ENCODE measurements around the gene CNKSR1. TPM values are rescaled to one million over a fixed set of nuclear protein-coding genes. Genes with fewer than 3 reads are reported as not detected.
A peak's percentile ranks its signal among the peaks of the same experiment; 100 is the strongest.

Gene CNKSR1
- total RNA-seq, 2 donors from 2014 or later, result 0.52 to 1.3 TPM

DNA sequence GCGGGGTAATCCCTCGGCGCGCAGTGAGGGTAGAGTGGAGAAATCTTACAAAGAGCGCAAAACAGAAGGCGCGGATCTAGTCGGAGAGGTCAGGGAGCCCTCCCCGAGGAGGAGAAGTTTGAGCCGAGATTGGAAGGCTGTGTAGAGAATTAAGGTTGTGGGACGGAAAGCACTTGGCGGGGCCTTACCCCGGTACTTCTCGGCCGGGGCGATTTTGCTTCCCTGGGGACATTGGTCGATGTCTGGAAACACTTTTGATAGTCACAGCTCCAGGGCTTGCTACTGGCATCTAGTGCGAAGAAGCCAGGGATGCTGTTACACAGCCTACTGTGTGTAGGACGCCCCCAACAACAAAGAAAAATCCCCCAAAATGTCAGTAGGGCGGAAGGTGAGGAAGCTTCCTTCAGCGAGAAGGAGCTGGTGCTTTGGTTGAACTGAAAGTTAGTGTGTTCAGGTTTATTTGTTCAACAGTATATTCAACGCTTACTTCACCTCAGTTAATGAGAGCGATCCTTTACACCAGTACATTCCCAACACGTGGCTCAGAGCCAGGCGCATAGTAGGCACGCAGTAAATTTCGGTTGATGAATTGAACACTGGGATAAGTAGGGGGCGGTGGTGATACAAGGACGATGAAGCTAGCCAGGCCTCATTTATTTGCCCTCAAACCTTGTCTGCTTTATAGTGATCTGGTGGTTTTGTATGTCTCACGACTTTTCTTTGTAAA lies 57.5 kb downstream of the CNKSR1 start:
- H3K4me3 ChIP-seq, result peak overlapping the region; percentile 63 to 76
- TF ChIP-seq, protein P1, sequence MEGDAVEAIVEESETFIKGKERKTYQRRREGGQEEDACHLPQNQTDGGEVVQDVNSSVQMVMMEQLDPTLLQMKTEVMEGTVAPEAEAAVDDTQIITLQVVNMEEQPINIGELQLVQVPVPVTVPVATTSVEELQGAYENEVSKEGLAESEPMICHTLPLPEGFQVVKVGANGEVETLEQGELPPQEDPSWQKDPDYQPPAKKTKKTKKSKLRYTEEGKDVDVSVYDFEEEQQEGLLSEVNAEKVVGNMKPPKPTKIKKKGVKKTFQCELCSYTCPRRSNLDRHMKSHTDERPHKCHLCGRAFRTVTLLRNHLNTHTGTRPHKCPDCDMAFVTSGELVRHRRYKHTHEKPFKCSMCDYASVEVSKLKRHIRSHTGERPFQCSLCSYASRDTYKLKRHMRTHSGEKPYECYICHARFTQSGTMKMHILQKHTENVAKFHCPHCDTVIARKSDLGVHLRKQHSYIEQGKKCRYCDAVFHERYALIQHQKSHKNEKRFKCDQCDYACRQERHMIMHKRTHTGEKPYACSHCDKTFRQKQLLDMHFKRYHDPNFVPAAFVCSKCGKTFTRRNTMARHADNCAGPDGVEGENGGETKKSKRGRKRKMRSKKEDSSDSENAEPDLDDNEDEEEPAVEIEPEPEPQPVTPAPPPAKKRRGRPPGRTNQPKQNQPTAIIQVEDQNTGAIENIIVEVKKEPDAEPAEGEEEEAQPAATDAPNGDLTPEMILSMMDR (IDR thresholded peaks at IDR 0.05), result no peak
- no peak for DNase-seq (ENCODE audit: low spot score)
- H3K9me3 ChIP-seq, result no peaks in the 10 kb centered on the region
- peaks cover 0 to 21% of the 10 kb centered on the region in 2 donors for H3K4me1 ChIP-seq
- no peaks in the 10 kb centered on the region for H3K36me3 ChIP-seq
- H3K27me3 ChIP-seq, result no peaks in the 10 kb centered on the region
- peak overlapping the region; percentile 94 to 95 for H3K27ac ChIP-seq

DNA sequence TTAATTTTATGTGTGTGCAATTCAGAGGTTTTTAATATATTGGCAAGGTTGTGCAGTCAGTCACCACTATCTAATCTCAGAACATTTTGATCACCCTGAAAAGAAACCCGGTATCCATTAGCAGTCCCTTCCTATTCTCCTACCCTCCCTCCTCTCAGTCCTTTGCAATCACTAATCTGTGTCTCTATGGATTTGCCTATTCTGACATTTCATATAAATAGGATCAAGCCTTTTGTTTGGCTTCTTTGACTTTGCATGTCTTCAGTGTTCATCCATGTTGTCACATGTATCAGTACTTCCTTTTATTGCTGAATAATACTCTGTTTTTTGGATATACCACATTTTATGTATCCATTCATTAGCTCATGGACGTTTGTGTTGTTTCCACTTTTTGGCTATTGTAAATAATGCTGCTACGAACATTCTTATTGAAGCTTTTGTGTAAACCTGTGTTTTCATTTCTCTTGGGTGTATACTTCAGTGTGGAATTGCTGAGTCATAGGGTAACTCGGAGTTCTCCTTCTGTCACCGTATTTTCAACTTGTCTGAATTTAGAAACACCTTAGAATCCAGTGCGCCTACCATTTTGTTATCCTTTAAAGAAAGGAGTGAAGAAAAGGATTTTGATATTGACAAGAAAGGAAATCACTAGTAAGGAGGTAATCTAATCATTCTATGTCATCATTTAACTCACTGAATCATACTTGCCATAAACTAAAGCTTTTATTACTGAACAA lies 60.1 kb downstream of the CNKSR1 start:
- Histone ChIP-seq H3K4me1 (peaks cover 0 to 21% of the 10 kb centered on the region in 2 donors), H3K27me3 (no peaks in the 10 kb centered on the region), H3K27ac (peak overlapping the region; percentile 17 to 20), H3K4me3 (no peak overlapping the region), H3K9me3 (no peaks in the 10 kb centered on the region), H3K36me3 (peaks cover 3% of the 10 kb centered on the region)
- no peak for DNase-seq (ENCODE audit: low spot score)
- TF ChIP-seq, protein P1 (IDR thresholded peaks at IDR 0.05), result no peak

Other genes starting within 250 kb of the CNKSR1 start
- 1 to 10 TPM; 4.3 to 5.5 TPM for gene PAFAH2, start 179.4 kb upstream of the CNKSR1 start, total RNA-seq
- gene EXTL1, start 155.7 kb upstream of the CNKSR1 start, total RNA-seq, result 1 to 10 TPM in 1 of 2 donors, under 1 TPM in 1; 0.79 to 1.4 TPM
- under 1 TPM; 0.22 to 0.63 TPM for gene SLC30A2, start 131.4 kb upstream of the CNKSR1 start, total RNA-seq
- gene TRIM63, start 109.9 kb upstream of the CNKSR1 start, total RNA-seq, result 100 to 1,000 TPM; 118 to 151 TPM
- gene PDIK1L, start 65.7 kb upstream of the CNKSR1 start, total RNA-seq, result 1 to 10 TPM; 3.0 to 3.4 TPM
- gene FAM110D, start 18.4 kb upstream of the CNKSR1 start, total RNA-seq, result 1 to 10 TPM; 3.8 to 4.3 TPM
- not detected for gene C1orf232, start 8.5 kb upstream of the CNKSR1 start, total RNA-seq
- gene ZNF593, start 7.6 kb upstream of the CNKSR1 start, total RNA-seq, result 10 to 100 TPM; 12.8 to 30.5 TPM
- not detected for gene ZNF593OS, start 5.7 kb upstream of the CNKSR1 start, total RNA-seq
- not detected for gene CATSPER4, start 13.1 kb downstream of the CNKSR1 start, total RNA-seq
- gene CEP85, start 56.7 kb downstream of the CNKSR1 start, total RNA-seq, result 100 to 1,000 TPM in 1 of 2 donors, 10 to 100 TPM in 1; 31.2 to 104 TPM
- 10 to 100 TPM; 24.8 to 66.0 TPM for gene SH3BGRL3, start 102.6 kb downstream of the CNKSR1 start, total RNA-seq
- gene UBXN11, start 129.1 kb downstream of the CNKSR1 start, total RNA-seq, result 1 to 10 TPM; 4.5 to 7.4 TPM
- 1 to 10 TPM; 4.9 to 5.8 TPM for gene CD52, start 140.5 kb downstream of the CNKSR1 start, total RNA-seq
- gene CRYBG2, start 176.6 kb downstream of the CNKSR1 start, total RNA-seq, result not detected
- gene ZNF683, start 195.3 kb downstream of the CNKSR1 start, total RNA-seq, result not detected
- not detected for gene LIN28A, start 233.3 kb downstream of the CNKSR1 start, total RNA-seq